ENCODE data around the gene LAMB1. TPM values are rescaled to one million over a fixed set of nuclear protein-coding genes. Genes with fewer than 3 reads are reported as not detected.
"Not testable (repeated sequence)": the region's sequence is repeated elsewhere in the genome, so short reads cannot be mapped to it uniquely, and the experiment has no call there.

Gene LAMB1
- total RNA-seq, 5 donors from 2014 or later (not counting 1 experiment from before 2014, with no cell fraction given): 0.56 to 1.4 (median 1.0) TPM; not detected in 2

- Histone ChIP-seq H3K27ac (ENCODE audit: low read length) (no peak overlapping the region), H3K9me3 (no peaks in the 10 kb centered on the region), H3K4me1 (ENCODE audit: control insufficient read depth in 1 of 2, extremely low read depth in 1 of 2, insufficient read depth in 2 of 2, low read length in 2 of 2) (peaks cover 5 to 30% of the 10 kb centered on the region in 2 experiments), H3K4me3 (ENCODE audit: control insufficient read depth in 1 of 2, extremely low read depth in 1 of 2, low read length in 1 of 2) (no peak overlapping the region), H3K27me3 (replicated peaks in 1 of 2; ENCODE audit: control insufficient read depth in 2 of 2, extremely low read depth in 1 of 2, insufficient read depth in 2 of 2, low read length in 1 of 2) (no peaks in the 10 kb centered on the region), H3K36me3 (ENCODE audit: control insufficient read depth in 2 of 2, extremely low read depth in 1 of 2, insufficient read depth in 1 of 2, low read length in 1 of 2) (peaks cover 0 to 6% of the 10 kb centered on the region in 2 donors)
- WGBS (ENCODE audit: insufficient coverage): no CpG with 5 or more reads among the region's 1 CpG
- no peaks in the 10 kb centered on the region for H3K27me3 Mint-ChIP-seq
- H3K4me3 Mint-ChIP-seq: no peak overlapping the region
- H3K27ac Mint-ChIP-seq: no peak overlapping the region
- CTCF ChIA-PET: interaction anchor here in 1 of 2 donors (0.8 kb wide), 1 partner anchor 60 kb away, joined by 5 read pairs; no protein-coding TSS in a partner anchor
- H3K4me1 Mint-ChIP-seq: peaks cover 41 to 44% (median 43%) of the 10 kb centered on the region in 3 donors
- DNase-seq (no peak), ATAC-seq (replicated peaks in 1 of 4) (no peak)
- POLR2A ChIA-PET: interaction anchor here in 1 of 2 donors (0.7 kb wide), 1 partner anchor 1333 kb away, joined by 3 read pairs; no protein-coding TSS in a partner anchor
- H3K36me3 Mint-ChIP-seq: peaks cover 48% of the 10 kb centered on the region
- no peaks in the 10 kb centered on the region for H3K9me3 Mint-ChIP-seq
Observed at GRCh38 chr7:107926481-107926880, 76.5 kb downstream of the LAMB1 start.

DNA sequence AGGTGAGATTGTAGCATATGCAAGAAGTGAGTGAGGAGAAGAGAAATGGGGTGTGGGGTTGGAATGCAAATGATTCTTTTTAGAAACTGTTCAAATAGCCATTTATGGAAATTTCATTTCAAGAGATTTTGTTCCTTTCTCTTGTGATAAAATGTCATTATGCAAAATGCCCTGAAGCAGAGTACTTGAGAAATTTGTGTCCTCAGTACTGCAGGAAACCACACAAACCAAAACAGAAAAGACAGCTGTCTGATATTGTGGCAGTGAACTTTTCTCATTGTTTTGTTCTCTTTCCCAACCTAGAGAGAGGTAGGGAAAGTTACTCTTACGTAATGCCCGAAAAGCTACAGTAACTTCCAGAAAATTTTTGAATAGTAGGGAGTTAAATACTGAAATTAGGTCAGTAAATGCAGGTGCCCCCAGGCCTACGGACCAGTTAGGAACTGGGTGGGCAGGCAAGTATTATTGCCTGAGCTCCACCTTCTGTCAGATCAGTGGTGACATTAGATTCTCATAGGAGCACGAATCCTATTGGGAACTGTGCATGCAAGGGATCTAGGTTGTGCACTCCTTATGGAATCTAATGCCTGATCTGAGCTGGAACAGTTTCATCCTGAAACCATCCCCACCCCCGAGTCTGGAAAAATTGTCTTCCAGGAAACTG is 78.0 kb downstream of the LAMB1 start:
- H3K4me3 ChIP-seq (ENCODE audit: control insufficient read depth in 1 of 2, extremely low read depth in 1 of 2, low read length in 1 of 2): no peak overlapping the region
- 61% methylated on average over 2 of the region's 5 CpGs for WGBS (ENCODE audit: insufficient coverage)
- CTCF ChIA-PET: interaction anchor here in 1 of 2 donors (0.6 kb wide), 1 partner anchor 1948 kb away, joined by 4 read pairs; no protein-coding TSS in a partner anchor
- peaks cover 5 to 33% of the 10 kb centered on the region in 2 experiments for H3K4me1 ChIP-seq (ENCODE audit: control insufficient read depth in 1 of 2, extremely low read depth in 1 of 2, insufficient read depth in 2 of 2, low read length in 2 of 2)
- H3K9me3 ChIP-seq: no peaks in the 10 kb centered on the region
- Mint-ChIP-seq H3K9me3 (no peaks in the 10 kb centered on the region), H3K36me3 (peaks cover 60% of the 10 kb centered on the region), H3K4me1 (peaks cover 47 to 54% (median 52%) of the 10 kb centered on the region in 3 donors), H3K4me3 (peak overlapping the region in 1 of 3 donors; percentile 57), H3K27ac (peak overlapping the region; percentile 48 to 78), H3K27me3 (no peaks in the 10 kb centered on the region)
- POLR2A ChIA-PET: interaction anchor here in 1 of 2 donors (0.7 kb wide), 1 partner anchor 24 kb away, joined by 3 read pairs; no protein-coding TSS in a partner anchor
- H3K27ac ChIP-seq (ENCODE audit: low read length): no peak overlapping the region
- ATAC-seq (replicated peaks in 1 of 4): peak in 3 of 4 experiments; percentile 41 to 72 (median 53)
- peak in 1 of 35 experiments; percentile 24 for DNase-seq
- peaks cover 0 to 12% of the 10 kb centered on the region in 2 donors for H3K36me3 ChIP-seq (ENCODE audit: control insufficient read depth in 2 of 2, extremely low read depth in 1 of 2, insufficient read depth in 1 of 2, low read length in 1 of 2)
- no peaks in the 10 kb centered on the region for H3K27me3 ChIP-seq (replicated peaks in 1 of 2; ENCODE audit: control insufficient read depth in 2 of 2, extremely low read depth in 1 of 2, insufficient read depth in 2 of 2, low read length in 1 of 2)

DNA sequence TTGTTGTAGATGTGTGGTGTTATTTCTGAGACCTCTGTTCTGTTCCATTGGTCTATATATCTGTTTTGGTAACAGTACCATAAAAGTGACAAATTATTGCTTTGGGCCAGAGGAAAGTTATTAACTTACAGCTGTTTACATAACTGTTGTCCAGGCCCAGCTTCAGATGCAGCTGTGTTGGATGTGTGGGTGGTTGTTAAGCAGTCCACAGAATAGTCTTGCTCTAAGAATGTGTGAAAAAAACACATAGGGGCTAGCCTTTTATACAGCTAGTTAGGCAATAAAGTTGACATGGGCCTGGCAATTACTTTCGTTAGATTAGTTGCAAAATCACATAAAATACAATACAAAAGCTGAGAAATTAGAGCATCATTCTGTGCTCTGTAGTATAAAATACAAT is 80.1 kb downstream of the LAMB1 start:
- peaks cover 52 to 60% (median 56%) of the 10 kb centered on the region in 3 donors for H3K4me1 Mint-ChIP-seq

GRCh38 chr7:107921826-107922225 is 81.1 kb downstream of the LAMB1 start:
- WGBS (ENCODE audit: insufficient coverage): no CpG with 5 or more reads among the region's 2 CpGs
- Mint-ChIP-seq H3K4me1 (peaks cover 52 to 60% (median 56%) of the 10 kb centered on the region in 3 donors), H3K27ac (peak overlapping the region in 1 of 2 donors; percentile 44), H3K36me3 (peaks cover 72% of the 10 kb centered on the region)
- H3K4me3 ChIP-seq (ENCODE audit: control insufficient read depth in 1 of 2, extremely low read depth in 1 of 2, low read length in 1 of 2); H3K9me3 ChIP-seq; H3K9me3 Mint-ChIP-seq; CTCF ChIA-PET; H3K27me3 Mint-ChIP-seq; ATAC-seq (replicated peaks in 1 of 4); DNase-seq; H3K27me3 ChIP-seq (replicated peaks in 1 of 2; ENCODE audit: control insufficient read depth in 2 of 2, extremely low read depth in 1 of 2, insufficient read depth in 2 of 2, low read length in 1 of 2); H3K27ac ChIP-seq (ENCODE audit: low read length); H3K4me3 Mint-ChIP-seq: not testable (repeated sequence)
- POLR2A ChIA-PET: interaction anchor here in 1 of 2 donors (0.6 kb wide), 2 partner anchors 14 to 16 kb away, joined by 3 read pairs; no protein-coding TSS in a partner anchor
- H3K36me3 ChIP-seq (ENCODE audit: control insufficient read depth in 2 of 2, extremely low read depth in 1 of 2, insufficient read depth in 1 of 2, low read length in 1 of 2): peaks cover 4 to 41% of the 10 kb centered on the region in 2 donors
- H3K4me1 ChIP-seq (ENCODE audit: control insufficient read depth in 1 of 2, extremely low read depth in 1 of 2, insufficient read depth in 2 of 2, low read length in 2 of 2): peaks cover 5 to 33% of the 10 kb centered on the region in 2 experiments

More for the DNA sequence above, 80.1 kb downstream of the LAMB1 start:
- H3K36me3 Mint-ChIP-seq: peaks cover 68% of the 10 kb centered on the region
- Histone ChIP-seq H3K27me3 (replicated peaks in 1 of 2; ENCODE audit: control insufficient read depth in 2 of 2, extremely low read depth in 1 of 2, insufficient read depth in 2 of 2, low read length in 1 of 2) (no peaks in the 10 kb centered on the region), H3K4me3 (ENCODE audit: control insufficient read depth in 1 of 2, extremely low read depth in 1 of 2, low read length in 1 of 2) (no peak overlapping the region), H3K27ac (ENCODE audit: low read length) (no peak overlapping the region), H3K9me3 (no peaks in the 10 kb centered on the region), H3K36me3 (ENCODE audit: control insufficient read depth in 2 of 2, extremely low read depth in 1 of 2, insufficient read depth in 1 of 2, low read length in 1 of 2) (peaks cover 3 to 31% of the 10 kb centered on the region in 2 donors), H3K4me1 (ENCODE audit: control insufficient read depth in 1 of 2, extremely low read depth in 1 of 2, insufficient read depth in 2 of 2, low read length in 2 of 2) (peaks cover 5 to 33% of the 10 kb centered on the region in 2 experiments)
- CTCF ChIA-PET: no interaction called here
- POLR2A ChIA-PET: interaction anchor here in 1 of 2 donors (0.6 kb wide), 1 partner anchor 60 kb away, joined by 5 read pairs; no protein-coding TSS in a partner anchor
- H3K4me3 Mint-ChIP-seq: no peak overlapping the region
- ATAC-seq (replicated peaks in 1 of 4): no peak
- DNase-seq: no peak
- H3K27ac Mint-ChIP-seq: peak overlapping the region; percentile 29 to 79
- no peaks in the 10 kb centered on the region for H3K27me3 Mint-ChIP-seq
- no peaks in the 10 kb centered on the region for H3K9me3 Mint-ChIP-seq
- WGBS (ENCODE audit: insufficient coverage): no CpG with 5 or more reads among the region's 1 CpG

GRCh38 chr7:107920048-107920772 is 82.8 kb downstream of the LAMB1 start:
- Mint-ChIP-seq H3K36me3 (peaks cover 67% of the 10 kb centered on the region), H3K27ac (no peak overlapping the region), H3K9me3 (no peaks in the 10 kb centered on the region), H3K4me1 (peaks cover 40 to 47% (median 46%) of the 10 kb centered on the region in 3 donors), H3K4me3 (no peak overlapping the region), H3K27me3 (no peaks in the 10 kb centered on the region)
- Histone ChIP-seq H3K36me3 (ENCODE audit: control insufficient read depth in 2 of 2, extremely low read depth in 1 of 2, insufficient read depth in 1 of 2, low read length in 1 of 2) (peaks cover 4 to 53% of the 10 kb centered on the region in 2 donors), H3K4me1 (ENCODE audit: control insufficient read depth in 1 of 2, extremely low read depth in 1 of 2, insufficient read depth in 2 of 2, low read length in 2 of 2) (peaks cover 2 to 27% of the 10 kb centered on the region in 2 experiments), H3K9me3 (no peaks in the 10 kb centered on the region), H3K27me3 (replicated peaks in 1 of 2; ENCODE audit: control insufficient read depth in 2 of 2, extremely low read depth in 1 of 2, insufficient read depth in 2 of 2, low read length in 1 of 2) (no peaks in the 10 kb centered on the region), H3K4me3 (ENCODE audit: control insufficient read depth in 1 of 2, extremely low read depth in 1 of 2, low read length in 1 of 2) (no peak overlapping the region), H3K27ac (ENCODE audit: low read length) (no peak overlapping the region)
- ChIA-PET POLR2A (no interaction called here), CTCF (interaction anchor here in 1 of 2 donors (1.3 kb wide), 1 partner anchor 41 kb away, joined by 3 read pairs; no protein-coding TSS in a partner anchor)
- no peak for ATAC-seq (replicated peaks in 1 of 4)
- WGBS (ENCODE audit: insufficient coverage): no CpG with 5 or more reads among the region's 1 CpG
- peak in 1 of 35 experiments; percentile 6 for DNase-seq

GRCh38 chr7:107918948-107919347 is 84.0 kb downstream of the LAMB1 start:
- Mint-ChIP-seq H3K27ac (no peak overlapping the region), H3K4me1 (peaks cover 31 to 43% (median 35%) of the 10 kb centered on the region in 3 donors), H3K36me3 (peaks cover 76% of the 10 kb centered on the region), H3K9me3 (no peaks in the 10 kb centered on the region), H3K4me3 (no peak overlapping the region), H3K27me3 (no peaks in the 10 kb centered on the region)
- Histone ChIP-seq H3K36me3 (ENCODE audit: control insufficient read depth in 2 of 2, extremely low read depth in 1 of 2, insufficient read depth in 1 of 2, low read length in 1 of 2) (peaks cover 4 to 58% of the 10 kb centered on the region in 2 donors), H3K27me3 (replicated peaks in 1 of 2; ENCODE audit: control insufficient read depth in 2 of 2, extremely low read depth in 1 of 2, insufficient read depth in 2 of 2, low read length in 1 of 2) (no peaks in the 10 kb centered on the region), H3K9me3 (no peaks in the 10 kb centered on the region), H3K4me3 (ENCODE audit: control insufficient read depth in 1 of 2, extremely low read depth in 1 of 2, low read length in 1 of 2) (no peak overlapping the region), H3K4me1 (ENCODE audit: control insufficient read depth in 1 of 2, extremely low read depth in 1 of 2, insufficient read depth in 2 of 2, low read length in 2 of 2) (peaks cover 0 to 15% of the 10 kb centered on the region in 2 experiments), H3K27ac (ENCODE audit: low read length) (no peak overlapping the region)
- WGBS (ENCODE audit: insufficient coverage): no CpG with 5 or more reads among the region's 2 CpGs
- no peak for DNase-seq
- no peak for ATAC-seq (replicated peaks in 1 of 4)
- CTCF ChIA-PET: interaction anchor here in 1 of 2 donors (1.3 kb wide), 1 partner anchor 40 kb away, joined by 3 read pairs; no protein-coding TSS in a partner anchor
- POLR2A ChIA-PET: interaction anchor here in 1 of 2 donors (0.6 to 1.2 kb wide), 2 partner anchors 42 to 412 kb away, joined by 3 to 4 read pairs; no protein-coding TSS in a partner anchor

Measured in T-cell (primary cell).